Limb (tissue), 2 donors: ENCODE data around the gene MSS51.
A peak's percentile ranks its signal among the peaks of the same experiment; 100 is the strongest.
"Not testable (repeated sequence)": the region's sequence is repeated elsewhere in the genome, so short reads cannot be mapped to it uniquely, and the experiment has no call there.

Experiments used
- DNase-seq, 2 donors: peaks; one replicate each; pipeline ENCODE4 v3.0.0-alpha.2; 2016; ENCODE audit errors: extremely low spot score in 2 of 2

MSS51 gene

GRCh38 chr10:73414230-73414945 lies 19.0 kb downstream of the MSS51 start:
- no peak for DNase-seq

GRCh38 chr10:73413528-73414229 lies 19.7 kb downstream of the MSS51 start, which contains the start of gene ANXA7:
ANXA7 (minus strand) TSS chr10:73414058; CDS start chr10:73400856, 13,202 bp downstream.
- peak; percentile 89 to 97 for DNase-seq

- DNase-seq: no peak
Measured at GRCh38 chr10:73413108-73413527, 20.2 kb downstream of the MSS51 start.

GRCh38 chr10:73410897-73411296 lies 22.5 kb downstream of the MSS51 start:
- no peak for DNase-seq

GRCh38 chr10:73408978-73409521 lies 24.3 kb downstream of the MSS51 start:
- no peak for DNase-seq

- no peak for DNase-seq
Measured at GRCh38 chr10:73408061-73408460, 25.3 kb downstream of the MSS51 start.

DNA sequence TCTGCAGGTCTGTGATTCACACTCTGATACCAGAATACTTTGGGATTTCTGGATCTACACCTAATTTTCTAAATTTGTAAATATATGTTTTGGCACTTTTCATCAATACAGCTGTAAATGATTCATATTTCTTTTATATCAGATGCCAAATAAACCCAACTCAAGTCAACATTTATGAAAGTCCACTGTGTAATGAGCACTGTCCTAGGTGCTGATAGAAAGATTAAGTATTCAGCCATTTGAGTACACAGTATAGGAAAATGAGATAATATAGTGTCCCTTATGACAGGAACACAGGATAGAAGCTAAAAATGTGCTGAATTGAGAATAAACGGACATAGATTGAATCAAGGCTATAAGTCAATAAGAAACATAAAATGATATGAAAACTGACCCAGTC lies 25.9 kb downstream of the MSS51 start:
- DNase-seq: no peak

DNA sequence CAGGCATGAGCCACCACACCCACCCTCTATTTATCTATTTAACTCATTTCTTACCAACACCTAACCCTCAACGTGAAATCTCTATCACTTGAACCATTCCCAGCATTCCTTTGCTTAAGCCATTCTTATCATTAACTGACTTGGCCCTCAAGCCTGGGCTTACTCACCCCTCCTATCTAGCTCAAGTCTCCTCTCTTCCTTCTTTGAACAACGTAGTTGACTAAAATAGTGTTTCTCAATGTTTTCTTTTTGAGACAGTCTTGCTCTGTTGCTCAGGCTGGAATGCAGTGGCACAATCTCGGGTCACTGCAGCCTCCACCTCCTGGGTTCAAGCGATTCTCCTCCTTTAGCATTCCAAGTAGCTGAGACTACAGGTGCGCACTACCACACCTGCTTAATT lies 26.5 kb downstream of the MSS51 start:
- no peak for DNase-seq

DNA sequence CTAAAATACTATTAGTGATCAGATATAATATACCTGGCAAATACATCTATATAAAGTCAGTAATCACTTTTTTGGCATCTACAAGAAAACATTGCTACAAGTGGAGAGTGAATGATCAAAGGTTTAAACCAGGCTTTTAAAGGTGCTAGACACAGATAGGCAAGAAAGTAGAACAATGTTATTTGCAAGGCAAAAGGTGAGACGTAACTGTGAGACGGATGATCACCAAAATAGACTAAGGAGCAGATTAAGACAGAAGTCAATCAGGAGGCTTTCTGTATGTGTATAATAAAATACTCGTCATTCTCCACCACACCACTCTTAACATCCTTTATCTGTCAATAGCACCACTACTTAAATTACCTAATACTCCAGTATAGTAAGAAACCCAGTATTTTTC lies 27.8 kb downstream of the MSS51 start:
- no peak for DNase-seq

DNA sequence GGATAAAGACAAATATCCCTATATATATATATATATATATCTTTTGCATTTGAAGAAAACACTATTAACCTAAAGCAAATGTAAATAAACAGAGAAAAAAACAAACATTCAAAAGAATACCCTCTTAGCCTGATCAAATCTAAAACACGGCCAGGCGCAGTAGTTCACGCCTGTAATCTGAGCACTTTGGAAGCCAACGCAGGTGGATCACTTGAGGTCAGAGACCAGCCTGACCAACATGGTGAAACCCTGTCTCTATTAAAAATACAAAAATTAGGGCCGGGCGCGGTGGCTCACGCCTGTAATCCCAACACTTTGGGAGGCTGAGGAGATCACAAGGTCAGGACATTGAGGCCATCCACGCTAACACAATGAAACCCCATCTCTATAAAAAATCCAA lies 28.7 kb downstream of the MSS51 start:
- DNase-seq: no peak

DNA sequence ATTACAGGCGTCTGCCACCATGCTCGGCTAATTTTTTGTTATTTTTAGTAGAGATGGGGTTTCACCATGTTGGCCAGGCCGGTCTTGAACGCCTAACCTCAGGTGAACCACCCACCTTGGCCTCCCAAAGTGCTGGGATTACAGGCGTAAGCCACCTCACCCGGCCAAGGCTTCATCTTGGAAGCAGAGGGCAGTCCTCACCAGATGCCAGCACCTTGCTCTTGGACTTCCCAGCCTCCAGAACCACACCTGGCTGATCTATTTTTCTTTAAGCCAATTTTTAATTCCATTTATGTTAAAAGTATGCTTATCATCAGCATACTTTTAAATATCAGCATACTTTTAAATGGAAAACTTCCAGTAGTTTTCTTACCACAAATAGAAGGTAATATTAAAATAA lies 31.7 kb downstream of the MSS51 start:
- no peak for DNase-seq

DNA sequence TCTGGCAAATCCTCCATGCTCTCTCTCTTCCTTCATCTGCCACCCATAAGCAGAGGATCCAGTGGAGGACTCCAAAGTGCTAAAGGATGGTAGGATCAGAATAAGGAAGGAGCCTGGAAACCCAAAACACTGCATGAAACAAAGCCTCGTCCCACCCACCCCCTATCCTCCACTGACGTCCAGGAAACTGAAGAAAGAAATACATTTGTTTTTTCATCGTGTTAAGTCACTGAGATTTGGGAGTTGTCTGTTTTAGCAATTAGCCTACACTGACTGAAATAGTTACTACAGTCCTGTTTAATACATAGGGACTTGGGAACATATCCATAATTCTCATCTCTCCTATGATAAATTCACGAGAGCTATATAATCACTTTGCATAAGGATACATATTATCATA lies 34.3 kb downstream of the MSS51 start:
- no peak for DNase-seq

- DNase-seq: no peak
Measured at GRCh38 chr10:73398024-73398423, 35.3 kb downstream of the MSS51 start.

DNA sequence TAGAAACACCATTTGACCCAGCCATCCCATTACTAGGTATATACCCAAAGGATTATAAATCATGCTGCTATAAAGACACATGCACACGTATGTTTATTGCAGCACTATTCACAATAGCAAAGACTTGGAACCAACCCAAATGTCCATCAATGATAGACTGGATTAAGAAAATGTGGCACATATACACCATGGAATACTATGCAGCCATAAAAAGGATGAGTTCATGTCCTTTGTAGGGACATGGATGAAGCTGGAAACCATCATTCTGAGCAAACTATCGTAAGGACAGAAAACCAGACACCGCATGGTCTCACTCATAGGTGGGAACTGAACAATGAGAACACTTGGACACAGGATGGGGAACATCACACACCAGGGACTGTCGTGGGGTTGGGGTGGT lies 39.0 kb downstream of the MSS51 start:
- DNase-seq: not testable (repeated sequence)

DNA sequence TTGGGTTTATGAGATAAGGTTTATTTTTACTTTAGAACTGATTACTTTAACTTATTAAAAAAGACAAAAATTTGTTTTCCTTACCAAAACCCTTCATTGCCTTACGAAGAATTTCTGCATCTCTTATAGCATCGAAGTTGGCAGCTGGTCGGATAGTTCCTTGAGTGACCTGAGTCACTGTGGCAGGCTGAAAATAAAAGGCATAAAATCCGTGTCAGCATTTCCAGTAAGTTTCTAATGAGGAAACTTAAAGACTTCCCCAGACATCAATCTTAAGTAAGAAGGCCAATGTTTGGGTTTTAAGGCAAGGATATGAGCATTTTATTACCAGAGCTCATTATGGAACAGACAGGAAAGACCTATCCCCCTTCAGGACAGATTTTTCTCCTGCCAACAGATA lies 45.1 kb downstream of the MSS51 start:
- no peak for DNase-seq

GRCh38 chr10:73386583-73386982 lies 46.8 kb downstream of the MSS51 start:
- DNase-seq: no peak

- no peak for DNase-seq
Measured at GRCh38 chr10:73379064-73379748, 54.2 kb downstream of the MSS51 start.

GRCh38 chr10:73376679-73377078 lies 56.7 kb downstream of the MSS51 start:
- DNase-seq: no peak
